HG02798 (cell line): ENCODE data around the gene NEK6.

ENCODE experiments used
- ATAC-seq: cut with Tn5 transposase; IDR thresholded peaks from one replicate; pipeline ENCODE4 v1.9.1; 2021; ENCODE audit warnings: mild to moderate bottlenecking; ENCODE audit not compliant: unreplicated experiment, poor library complexity

The NEK6 gene

DNA sequence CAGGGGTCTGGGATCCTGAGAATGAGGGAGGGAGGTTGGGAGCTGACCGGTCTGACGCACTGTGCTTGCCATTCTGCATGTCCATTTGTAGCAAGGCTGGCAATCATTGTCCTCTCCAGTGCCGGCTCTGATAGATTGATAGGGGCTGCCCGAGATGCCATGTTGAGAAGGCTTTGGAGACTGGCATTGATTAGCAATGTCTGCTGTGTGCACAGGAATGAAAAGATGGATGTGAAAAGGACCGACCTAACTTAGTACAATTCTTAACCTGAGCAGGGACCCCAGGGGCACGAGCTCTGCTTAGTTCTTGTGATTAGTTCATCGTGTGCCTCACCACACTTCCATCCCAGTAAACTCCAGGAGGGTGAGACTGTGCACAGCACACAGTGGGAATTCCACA lies 17.0 kb downstream of the NEK6 start:
- no peak for ATAC-seq

DNA sequence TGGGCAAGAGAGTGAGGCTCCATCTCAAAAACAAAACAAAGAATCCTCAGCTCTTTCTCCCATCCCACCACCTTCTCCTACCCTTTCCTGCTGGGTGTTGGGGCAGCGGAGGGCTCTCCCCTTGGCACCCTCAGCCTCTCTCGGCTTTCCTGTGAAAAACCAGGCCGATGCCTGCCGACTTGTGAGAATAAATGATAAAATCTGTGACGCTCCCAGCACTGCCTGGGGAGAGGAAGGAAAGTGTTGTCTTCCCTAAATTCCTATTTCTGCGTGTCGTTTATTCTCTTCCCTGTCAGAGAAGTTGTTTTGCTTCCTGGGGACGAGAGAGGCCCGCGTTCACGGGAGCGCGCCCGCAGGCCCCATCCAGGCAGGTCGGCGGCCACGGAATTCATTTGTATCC lies 19.7 kb downstream of the NEK6 start:
- ATAC-seq: no peak

DNA sequence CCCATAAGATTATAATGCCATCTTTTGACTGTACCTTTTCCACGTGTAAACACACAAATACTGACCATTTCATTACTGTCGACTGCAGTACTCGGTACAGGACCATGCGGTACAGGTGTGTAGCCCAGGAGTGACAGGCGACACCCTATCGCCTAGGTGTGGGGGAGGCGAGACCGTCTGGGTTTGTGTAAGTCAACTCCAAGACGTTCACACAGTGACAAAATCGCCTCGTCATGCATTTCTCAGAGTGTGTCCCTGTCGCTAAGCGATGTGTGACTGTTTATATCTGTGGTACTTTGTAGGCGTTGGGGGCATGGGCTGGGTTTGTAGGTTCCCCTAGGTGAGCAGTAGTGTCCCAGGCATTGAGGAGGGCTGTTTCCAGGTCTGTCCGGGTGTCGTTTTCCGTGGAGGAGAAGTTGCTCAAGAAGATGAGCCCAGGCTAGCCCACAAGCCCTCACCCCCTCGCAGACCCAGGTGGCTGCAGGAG lies 20.3 kb downstream of the NEK6 start:
- ATAC-seq: no peak

DNA sequence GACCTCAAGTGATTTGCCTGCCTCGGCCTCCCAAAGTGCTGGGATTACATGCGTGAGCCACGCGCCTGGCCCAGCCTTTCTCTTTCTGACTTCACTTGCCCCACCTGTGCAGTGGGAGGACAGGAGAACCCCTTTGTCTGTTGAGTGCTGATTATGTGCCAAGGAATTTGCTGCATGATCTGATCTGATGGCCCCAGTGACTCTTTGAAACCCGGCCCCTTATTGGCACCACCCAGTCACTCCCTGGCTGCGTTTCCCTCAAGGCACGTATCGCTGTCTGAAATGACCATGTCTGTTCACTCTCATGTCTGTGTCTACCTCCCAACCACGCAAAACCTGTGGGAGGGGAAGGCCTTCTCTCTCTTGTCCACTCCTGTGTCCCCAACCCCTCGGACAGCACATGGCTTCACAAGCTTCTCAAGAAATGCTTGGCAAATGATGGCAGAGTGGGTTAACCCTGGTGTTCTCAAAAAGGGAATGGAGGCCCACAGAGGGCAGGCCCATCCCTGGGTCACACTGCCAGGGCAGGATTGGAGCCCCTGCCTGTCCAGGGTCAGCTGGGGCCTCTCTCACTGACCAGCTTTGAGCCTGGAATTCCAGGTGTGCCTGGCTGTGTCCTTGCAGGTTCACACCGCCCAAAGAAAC lies 21.9 kb downstream of the NEK6 start:
- no peak for ATAC-seq

DNA sequence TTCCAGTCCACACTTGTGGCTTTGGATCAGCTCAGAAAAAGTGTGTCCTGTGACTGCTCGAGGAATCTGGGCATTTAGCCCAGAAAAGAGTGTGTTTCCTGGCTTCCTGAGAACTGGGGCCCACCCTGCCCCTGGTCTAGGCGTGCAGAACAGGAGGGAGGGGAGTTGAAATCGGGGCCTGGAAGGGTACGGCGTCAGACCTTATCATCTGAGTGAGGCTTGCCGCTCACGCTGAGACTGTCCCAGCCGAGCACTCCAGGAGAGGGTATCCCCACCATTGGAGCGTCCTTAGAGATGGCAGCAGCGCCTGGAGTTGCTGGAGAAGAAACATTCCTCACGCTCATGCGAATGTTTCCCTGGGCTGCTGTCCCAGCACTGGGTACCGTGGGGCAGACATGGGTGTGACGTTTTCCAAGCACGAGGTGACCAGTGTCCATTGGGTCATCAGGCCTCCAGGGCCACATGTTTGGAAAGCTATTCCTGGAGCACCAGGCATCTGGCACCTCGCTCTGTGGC lies 22.5 kb downstream of the NEK6 start:
- no peak for ATAC-seq

DNA sequence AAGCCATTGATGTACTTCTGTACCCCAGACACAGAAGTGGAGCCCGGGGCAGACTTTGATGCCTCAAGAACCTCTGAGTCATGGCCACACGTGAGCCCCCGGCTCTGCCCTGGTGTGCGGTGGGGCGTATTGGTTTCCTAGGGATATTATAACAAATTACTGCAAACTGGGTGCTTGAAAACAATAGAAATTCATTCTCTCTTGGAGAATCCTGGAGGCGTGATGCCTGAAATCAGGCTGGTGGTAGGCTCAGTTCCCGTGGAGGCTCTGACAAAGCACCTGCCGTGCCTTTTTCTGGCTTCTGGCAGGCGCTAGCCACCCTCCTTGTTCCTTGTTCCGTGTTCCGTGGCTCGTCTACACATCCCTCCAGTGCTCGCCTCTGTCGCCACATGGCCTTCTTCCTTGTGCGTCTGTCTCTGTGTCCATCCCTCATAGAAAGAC lies 24.2 kb downstream of the NEK6 start:
- no peak for ATAC-seq

DNA sequence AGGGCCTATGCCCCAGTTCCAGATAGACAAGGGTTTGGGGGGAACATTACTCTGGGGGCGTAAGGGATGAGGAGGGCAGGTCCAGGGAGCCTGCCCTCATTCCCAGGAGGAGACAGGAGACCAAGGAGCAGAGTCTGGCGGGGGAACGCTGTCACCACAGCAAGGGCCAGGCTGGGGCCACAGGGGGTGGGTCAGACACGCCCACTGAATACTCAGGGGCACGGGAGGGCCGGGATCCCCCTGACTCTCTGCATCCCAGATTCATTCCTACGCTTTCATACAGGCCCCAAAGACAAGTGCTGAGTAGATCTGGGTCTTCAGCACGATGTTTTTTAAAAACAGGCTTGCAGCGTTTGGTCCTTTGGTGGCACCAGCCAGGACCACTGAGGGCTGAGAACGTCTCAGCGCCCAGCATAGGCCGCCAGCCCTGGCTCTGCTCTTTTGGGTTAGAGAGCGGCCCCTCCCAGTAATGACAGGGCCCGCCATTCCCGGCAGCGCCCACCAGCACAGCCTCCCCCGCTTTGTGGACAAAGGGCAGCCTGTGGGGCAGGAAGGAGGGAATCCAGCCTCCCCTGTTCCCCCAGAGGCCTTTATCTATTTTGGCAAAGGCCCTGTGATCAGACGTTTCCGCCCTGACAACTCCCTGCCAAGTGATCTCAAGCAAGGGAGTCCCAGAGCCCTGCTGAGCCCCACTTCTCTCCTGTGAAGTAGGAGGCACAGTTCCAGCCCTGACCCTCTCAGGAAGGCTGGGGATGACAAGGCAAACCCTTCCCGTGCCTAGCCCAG lies 24.9 kb downstream of the NEK6 start:
- no peak for ATAC-seq

DNA sequence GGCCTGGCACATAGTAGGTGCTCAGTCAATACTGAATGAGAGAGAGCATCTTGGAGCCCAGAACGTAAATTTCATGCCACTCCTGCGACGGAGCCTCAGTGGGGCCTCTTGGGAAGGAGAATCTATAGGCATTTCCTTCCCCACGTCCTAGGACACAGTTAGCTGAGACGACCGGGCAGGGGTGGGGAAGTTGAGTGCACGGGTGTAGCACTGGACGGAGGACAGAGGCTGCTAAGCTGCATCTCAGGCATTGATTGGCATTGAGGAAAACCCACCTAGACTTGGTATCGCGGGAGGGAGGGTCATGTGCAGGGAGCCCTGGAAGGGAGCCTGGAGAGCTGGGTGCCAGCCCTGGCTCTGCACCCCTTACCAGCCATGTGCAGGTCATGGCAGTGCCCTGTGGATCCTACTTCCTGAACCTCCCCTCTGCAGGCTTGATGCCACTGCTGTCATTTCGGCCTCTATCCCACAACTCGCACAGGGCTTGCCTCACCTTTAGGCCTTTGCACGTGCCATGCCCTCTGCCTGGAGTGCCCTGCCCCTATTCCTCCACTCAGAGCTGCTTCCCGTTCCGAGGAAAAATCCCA lies 25.6 kb downstream of the NEK6 start:
- no peak for ATAC-seq

DNA sequence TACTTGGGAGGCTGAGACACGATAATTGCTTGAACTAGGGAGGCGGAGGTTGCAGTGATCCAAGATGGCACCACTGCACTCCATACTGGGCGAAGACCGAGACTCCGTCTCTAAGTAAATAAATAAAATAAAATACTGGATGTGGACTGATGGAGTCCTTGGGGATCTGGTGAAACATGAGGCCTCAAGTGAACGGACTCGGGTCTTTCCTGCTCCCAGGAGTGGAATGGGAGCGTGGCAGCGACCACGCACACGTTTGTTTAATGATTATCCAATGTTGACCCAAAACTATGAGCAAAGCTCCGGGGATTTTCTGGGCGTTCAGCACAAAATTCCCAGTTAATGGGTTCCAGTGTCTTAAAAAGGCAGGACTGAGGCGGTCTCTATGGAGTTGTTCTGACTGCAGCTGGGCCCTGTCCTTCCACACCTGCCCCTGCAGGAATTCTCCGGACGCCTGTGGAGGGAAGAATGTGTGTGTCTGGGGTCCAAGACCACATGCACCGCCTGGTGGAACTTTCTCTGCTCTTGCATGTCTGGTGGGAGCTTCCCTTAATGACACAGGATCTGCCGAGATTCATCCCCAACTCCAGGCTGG lies 26.6 kb downstream of the NEK6 start:
- no peak for ATAC-seq

DNA sequence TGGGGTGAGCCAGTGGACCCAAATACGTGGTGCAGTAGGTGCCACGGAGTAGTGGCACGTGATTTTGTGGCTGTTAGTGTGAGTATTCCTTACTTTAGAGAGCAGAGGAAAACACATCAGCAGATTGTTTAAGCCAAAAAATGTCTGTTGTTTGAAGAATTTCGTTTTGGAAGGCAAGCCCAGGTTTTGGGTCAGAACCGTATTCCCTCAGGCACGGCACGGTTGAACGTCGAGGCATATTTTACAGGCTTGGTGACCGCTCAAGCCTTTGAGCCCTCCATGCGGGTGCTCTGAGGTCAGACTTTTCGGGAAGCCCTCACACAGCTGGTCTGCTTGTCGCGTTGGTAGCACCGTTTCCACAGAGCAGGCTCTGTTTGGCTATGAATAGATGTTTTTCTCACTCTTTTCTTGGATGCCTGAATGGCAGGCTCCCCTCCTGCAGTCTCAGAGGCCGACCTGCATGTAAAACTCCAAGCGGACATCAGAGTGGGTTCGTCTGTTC lies 27.2 kb downstream of the NEK6 start:
- ATAC-seq: no peak

DNA sequence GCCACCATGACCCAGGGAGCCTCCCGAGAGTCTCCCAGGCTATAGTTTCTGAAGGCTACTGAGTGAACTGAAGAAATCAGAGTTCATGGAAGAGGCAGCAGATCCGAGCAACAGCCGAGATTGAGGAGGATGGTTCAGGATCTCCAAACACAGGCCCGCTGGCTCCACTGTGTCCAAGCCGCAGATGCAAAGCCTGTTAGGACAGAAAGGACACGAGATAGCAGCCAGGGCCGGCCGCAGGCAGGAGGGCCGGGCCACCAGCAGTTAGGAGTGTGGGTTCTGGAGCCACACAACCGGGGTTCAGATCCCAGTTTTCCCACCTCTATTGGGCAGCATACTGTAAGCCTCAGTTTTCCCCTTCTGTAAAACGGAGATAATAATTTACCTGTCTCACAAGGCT lies 27.7 kb downstream of the NEK6 start:
- ATAC-seq: no peak

DNA sequence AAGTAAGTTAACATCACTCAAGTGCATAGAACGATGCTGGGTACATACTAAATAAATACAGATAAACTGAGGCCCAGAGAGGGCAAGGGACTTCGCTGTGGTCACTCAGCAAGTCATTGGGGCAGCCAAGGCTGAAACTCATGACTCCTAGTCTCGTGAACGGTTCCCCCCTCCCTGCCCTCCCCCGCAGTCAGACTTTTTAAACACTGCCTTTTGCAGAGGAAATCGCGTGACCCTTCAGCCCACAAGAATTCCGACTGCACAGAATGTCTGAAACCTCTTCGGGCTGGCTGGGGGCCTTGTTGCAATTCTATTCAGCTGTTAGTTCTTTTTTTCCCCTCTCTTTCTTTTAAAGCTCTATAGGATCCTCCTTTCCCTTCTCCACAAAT lies 28.1 kb downstream of the NEK6 start:
- ATAC-seq: peak; percentile 45

DNA sequence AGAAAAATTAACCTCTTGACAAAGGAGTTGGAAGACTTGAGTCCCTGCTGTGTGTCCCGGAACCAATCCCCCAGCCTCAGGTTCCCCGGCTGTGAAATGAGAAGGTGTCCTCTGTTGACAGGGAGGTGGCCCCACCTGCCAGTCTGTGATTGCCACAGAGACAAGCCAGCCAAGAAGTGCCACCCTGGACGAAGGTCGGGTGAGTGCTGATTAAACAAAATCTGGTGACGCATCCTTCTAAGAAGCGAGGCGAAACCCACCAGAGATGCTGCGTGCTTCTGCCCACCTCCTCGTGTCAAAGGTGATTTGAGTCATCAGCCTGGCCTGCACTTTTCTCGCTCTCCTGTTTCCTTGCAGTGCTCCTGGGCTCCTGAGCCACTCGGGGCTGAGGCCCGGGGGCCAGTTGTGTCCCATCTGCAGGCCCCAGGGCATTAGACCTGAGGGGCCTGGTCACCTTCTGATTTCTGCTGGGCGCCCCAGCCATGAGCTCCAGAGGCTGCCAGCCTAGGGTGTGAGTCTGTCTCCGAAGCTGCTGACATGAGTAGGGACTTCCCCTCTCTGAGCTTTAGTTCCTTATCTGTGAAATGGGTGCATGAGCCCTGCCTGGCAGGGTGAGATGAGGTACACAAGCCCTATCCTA lies 28.7 kb downstream of the NEK6 start:
- ATAC-seq: peak; percentile 49

DNA sequence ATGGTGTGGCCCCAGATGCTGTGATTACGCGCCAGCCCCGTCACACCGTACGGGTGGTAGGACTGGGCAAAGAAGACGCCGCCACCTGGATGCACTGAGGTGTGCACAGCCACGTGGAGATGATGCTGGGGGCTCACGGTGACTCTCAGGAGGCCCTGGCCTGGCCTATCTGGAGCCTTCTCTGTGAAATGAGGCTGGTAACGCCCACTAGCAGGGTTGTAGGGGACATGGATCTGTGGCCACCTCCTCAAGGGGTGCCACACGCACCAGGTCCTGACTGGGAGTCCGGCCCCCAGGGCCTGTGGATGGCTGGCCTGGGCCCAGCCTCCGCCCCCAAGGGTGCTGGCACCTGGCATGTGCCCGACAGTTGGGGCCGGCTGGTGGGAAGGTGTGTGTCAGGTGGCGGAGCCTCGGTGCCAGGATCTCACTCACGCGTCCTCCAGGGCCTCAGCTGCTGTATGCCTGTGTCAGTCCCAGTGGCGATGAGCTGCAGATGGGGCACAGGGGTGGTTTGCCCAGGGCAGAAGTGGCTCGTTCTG lies 32.4 kb downstream of the NEK6 start:
- ATAC-seq: no peak

DNA sequence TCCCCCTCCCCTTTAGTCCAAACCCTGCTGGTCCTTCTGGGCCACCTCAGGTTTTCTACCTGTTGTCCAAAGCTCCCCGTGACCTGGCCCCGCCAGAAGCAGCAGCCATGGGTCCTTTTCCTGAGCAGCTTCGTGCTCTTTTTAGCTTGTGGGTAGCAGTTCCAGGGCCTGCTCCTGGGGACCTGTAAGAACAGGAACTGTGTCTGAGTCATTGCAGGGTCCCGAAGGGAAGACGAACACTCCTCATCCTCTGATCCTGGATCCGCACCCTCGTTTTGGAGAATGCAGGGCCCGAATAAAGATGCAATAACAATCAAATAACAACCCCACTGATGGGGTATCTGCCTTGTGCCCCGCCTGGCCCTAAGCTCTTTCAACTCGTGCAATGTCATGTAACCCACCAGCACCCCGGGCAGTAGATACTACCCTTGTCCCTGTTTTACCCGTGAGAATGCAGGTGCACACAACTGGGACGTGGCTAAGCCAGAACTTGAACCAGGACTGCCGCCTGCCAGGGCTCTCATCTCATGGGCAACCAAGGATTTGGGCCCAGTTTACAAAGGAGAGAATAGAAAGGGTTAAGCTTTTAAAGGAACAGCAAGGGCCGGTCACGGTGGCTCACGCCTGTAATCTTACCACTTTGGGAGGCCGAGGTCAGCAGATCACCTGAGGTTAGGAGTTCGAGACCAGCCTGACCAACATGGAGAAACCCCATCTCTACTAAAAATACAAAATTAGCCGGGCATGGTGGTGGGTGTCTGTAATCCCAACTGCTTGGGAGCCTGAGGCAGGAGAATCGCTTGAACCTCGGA lies 33.2 kb downstream of the NEK6 start:
- no peak for ATAC-seq

DNA sequence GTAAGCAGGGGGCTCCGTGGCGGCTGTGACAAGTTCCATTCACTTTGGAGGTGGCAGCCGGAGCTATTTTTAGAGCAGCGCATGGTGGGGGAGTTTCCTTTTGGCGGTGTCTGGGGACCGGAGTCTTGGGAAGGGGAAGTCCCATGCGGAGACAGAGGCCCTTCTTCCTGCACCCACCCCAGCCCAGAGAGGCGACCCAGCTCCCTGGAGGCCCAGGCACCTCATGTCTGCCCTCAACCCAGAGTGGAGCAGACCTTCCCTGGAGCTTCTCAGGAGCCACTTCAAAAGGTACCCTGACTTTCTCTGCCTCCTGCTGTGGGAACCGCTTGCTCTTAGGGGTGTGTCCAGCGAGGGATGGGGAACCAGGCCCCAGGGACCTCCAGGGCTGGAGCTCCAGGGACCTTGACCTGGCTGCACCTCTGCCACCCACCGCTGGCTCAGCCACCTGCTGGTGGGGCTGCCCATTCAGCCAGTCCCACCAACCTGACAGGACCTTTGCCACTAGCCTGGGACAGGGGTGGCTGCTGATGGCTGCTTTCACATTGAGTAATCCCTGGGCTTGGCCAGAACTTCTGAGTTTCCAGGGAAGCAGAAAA lies 34.1 kb downstream of the NEK6 start:
- peak; percentile 58 for ATAC-seq

DNA sequence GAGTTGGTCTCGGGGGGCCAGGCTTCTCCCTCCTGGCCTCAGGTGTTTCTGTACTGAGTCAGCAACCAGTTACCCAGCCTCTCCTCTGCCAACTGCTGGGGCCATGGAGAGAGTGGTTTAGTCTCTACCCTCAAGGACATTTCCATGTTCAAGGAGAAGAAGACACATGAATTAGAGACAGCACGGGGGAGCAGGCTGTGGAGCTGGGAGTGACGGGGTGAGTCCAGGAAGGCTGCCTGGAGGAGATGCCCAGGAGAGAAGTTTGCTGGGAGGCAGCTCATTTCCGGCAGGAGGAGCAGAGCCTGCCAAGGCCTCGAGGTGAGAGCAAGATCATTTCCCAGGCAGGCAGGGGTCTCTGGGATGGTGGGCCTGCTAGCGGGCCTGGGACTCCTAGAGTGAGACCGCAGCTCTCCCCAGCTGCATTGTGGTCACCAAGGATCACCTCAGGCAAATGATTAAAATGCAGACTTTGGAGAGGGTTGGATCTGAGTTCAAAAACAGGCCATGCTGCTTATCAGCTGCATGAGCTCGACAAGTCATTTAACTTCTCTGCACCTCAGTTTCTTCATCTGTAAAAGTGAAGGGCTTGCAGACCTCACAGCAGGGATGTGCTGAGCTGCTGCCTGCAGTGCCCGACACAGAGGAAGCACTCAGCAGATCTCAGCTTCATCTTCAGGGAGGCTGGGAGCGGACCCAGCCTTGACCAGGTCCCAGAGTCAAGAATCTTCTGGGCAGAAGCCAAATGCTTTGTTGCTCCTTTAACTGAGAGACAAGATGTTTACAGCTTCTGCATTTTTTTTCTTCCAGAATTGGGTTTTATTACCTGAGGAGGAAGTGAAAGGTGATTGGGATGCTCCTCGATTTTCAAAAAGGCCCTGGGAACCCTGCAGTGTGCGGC lies 35.2 kb downstream of the NEK6 start:
- no peak for ATAC-seq
